ENCODE measurements around the gene IMP4.

- TF ChIP-seq CTCF (IDR thresholded peaks at IDR 0.05; ENCODE audit: low read length) (no peak), EZH2 (IDR thresholded peaks at IDR 0.05; ENCODE audit: borderline replicate concordance, low read length) (no peak)
These were observed 5.6 kb upstream of the IMP4 start for GRCh38 chr2:130336877-130337734.
